ENCODE results near the gene ZNF778. TPM values are rescaled to one million over a fixed set of nuclear protein-coding genes. Genes with fewer than 3 reads are reported as not detected.
A peak's percentile ranks its signal among the peaks of the same experiment; 100 is the strongest.

The ZNF778 gene
- total RNA-seq, 1 experiment from 2014 or later = 16.4 TPM

DNA sequence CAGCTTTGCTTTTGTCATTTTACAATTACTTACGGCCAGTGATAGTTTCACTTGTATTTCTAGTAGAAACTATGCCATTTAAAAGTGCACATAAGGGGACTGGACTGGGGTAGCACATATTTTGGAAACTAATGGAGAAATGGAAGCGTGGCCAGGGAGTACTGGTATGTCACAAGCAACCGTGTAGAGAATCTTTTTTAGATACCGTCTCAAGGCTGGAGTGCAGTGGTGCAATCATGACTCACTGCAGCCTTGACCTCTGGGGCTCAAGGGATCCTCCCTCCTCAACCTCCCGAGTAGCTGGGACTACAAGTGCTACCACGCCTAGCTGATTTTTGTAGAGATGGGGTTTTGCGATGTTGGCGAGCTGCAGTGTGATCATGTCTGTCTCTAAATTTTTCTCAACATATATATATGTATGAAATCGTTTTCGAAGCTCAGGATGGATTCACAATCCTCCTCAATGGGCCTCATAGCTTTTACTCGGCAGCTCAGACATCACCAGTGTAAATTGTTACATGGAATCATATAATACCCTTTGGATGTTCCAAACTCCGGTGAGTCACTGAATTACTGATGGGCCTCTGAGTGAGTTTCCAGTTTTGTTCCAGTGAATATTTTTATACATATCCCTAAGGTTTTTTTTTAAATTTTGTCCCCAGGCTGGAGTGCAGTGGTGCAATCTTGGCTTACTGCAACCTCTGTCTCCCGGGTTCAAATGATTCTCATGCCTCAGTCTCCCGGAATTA, 51.7 kb downstream of the ZNF778 start:
- Histone ChIP-seq H3K23ac (ENCODE audit: insufficient read length, low read depth, low read length) (no peak overlapping the region), H4K91ac (ENCODE audit: insufficient read length, low read depth, low read length) (no peak overlapping the region), H4K20me1 (ENCODE audit: control insufficient read depth, insufficient read depth, insufficient read length) (no peaks in the 10 kb centered on the region), H3K4me1 (ENCODE audit: insufficient read depth, low read length) (no peaks in the 10 kb centered on the region), H2BK15ac (ENCODE audit: low read depth, low read length) (no peak overlapping the region), H2AFZ (ENCODE audit: low read length) (no peak overlapping the region), H3K4me2 (ENCODE audit: insufficient read depth, insufficient read length, low read length) (no peak overlapping the region), H3K9ac (ENCODE audit: extremely low read depth, insufficient read length, low read length) (no peak overlapping the region), H3K27ac (ENCODE audit: insufficient read length, low read depth, low read length) (no peak overlapping the region), H4K8ac (replicated peaks; ENCODE audit: insufficient read length, low read depth, low read length) (no peak overlapping the region), H3K56ac (ENCODE audit: insufficient read length, low read depth, low read length) (no peak overlapping the region), H4K5ac (ENCODE audit: insufficient read length, low read depth, low read length) (no peak overlapping the region), H3T11ph (ENCODE audit: low read length) (no peak overlapping the region), H3K4ac (ENCODE audit: low read depth, low read length) (no peak overlapping the region), H3K79me1 (ENCODE audit: insufficient read depth, low read depth, low read length, poor library complexity, severe bottlenecking) (no peaks in the 10 kb centered on the region), H2BK12ac (ENCODE audit: insufficient read length, low read depth, low read length) (no peak overlapping the region), H2BK5ac (ENCODE audit: insufficient read length, low read length) (no peak overlapping the region), H3K79me2 (ENCODE audit: insufficient read depth, low read length) (no peaks in the 10 kb centered on the region), H2BK120ac (ENCODE audit: low read depth, low read length, poor library complexity, severe bottlenecking) (no peak overlapping the region), H3K14ac (ENCODE audit: insufficient read depth, low read length) (no peak overlapping the region), H3K9me3 (ENCODE audit: control insufficient read depth, low read depth, low read length) (no peaks in the 10 kb centered on the region), H3K18ac (ENCODE audit: insufficient read length, low read depth, low read length) (no peak overlapping the region), H3K23me2 (ENCODE audit: insufficient read length, low read depth, low read length, poor library complexity, severe bottlenecking) (no peaks in the 10 kb centered on the region), H2AK5ac (ENCODE audit: insufficient read length, low read length) (no peak overlapping the region), H2BK20ac (ENCODE audit: low read depth, low read length, poor library complexity, severe bottlenecking) (no peak overlapping the region), H3K27me3 (ENCODE audit: insufficient read depth, low read length) (no peaks in the 10 kb centered on the region)
- Mint-ChIP-seq H3K4me1 (no peaks in the 10 kb centered on the region), H3K9me3 (no peaks in the 10 kb centered on the region; a peak in 1 of 5 replicates), H3K27ac (no peak overlapping the region), H3K27me3 (ENCODE audit: low read depth) (no peaks in the 10 kb centered on the region; the same call in 1 of the 2 replicates), H3K4me3 (no peak overlapping the region), H3K36me3 (ENCODE audit: insufficient read depth in 1 of 3, low read depth in 3 of 3) (peaks cover 20 to 70% (median 61%) of the 10 kb centered on the region in 3 experiments)
- peak; percentile 13 for DNase-seq
- WGBS (ENCODE audit: extremely low coverage, insufficient read length, low lambda C conversion rate) = no CpG with 5 or more reads among the region's 14 CpGs
- TF ChIP-seq, protein P1, sequence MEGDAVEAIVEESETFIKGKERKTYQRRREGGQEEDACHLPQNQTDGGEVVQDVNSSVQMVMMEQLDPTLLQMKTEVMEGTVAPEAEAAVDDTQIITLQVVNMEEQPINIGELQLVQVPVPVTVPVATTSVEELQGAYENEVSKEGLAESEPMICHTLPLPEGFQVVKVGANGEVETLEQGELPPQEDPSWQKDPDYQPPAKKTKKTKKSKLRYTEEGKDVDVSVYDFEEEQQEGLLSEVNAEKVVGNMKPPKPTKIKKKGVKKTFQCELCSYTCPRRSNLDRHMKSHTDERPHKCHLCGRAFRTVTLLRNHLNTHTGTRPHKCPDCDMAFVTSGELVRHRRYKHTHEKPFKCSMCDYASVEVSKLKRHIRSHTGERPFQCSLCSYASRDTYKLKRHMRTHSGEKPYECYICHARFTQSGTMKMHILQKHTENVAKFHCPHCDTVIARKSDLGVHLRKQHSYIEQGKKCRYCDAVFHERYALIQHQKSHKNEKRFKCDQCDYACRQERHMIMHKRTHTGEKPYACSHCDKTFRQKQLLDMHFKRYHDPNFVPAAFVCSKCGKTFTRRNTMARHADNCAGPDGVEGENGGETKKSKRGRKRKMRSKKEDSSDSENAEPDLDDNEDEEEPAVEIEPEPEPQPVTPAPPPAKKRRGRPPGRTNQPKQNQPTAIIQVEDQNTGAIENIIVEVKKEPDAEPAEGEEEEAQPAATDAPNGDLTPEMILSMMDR (conservative IDR thresholded peaks at IDR 0.05) = no peak
